Measurements from ENCODE around the gene STAG1. TPM values are rescaled to one million over a fixed set of nuclear protein-coding genes. Genes with fewer than 3 reads are reported as not detected.
"Not testable (repeated sequence)": the region's sequence is repeated elsewhere in the genome, so short reads cannot be mapped to it uniquely, and the experiment has no call there.

STAG1 gene
- polyA plus RNA-seq (2011; rRNA removed) (13.8 and 27.7 TPM in 2 replicates), polyA minus RNA-seq (2011; rRNA and poly(A)+ RNA removed) (19.2 and 22.0 TPM in 2 replicates)

GRCh38 chr3:136752172-136752421 is at the start of gene STAG1:
Gene STAG1, minus strand, starts transcription at chr3:136752378. Its CDS starts 121,480 bp downstream, at chr3:136630898.
- no peaks in the 10 kb centered on the region for H3K27me3 ChIP-seq (ENCODE audit: control insufficient read depth, insufficient read depth, low read length)
- peak; percentile 98 for TF ChIP-seq CTCF (IDR thresholded peaks at IDR 0.05; ENCODE audit: insufficient read depth, low read depth, low read length)
- POLR2A ChIA-PET: interaction anchor here (0.6 to 1.9 kb wide), 9 partner anchors 22 to 763 kb away, joined by 3 to 19 read pairs (median 6); partner anchors contain the start of gene MSL2
- H3K36me3 ChIP-seq (ENCODE audit: control insufficient read depth, insufficient read depth, low read length): no peaks in the 10 kb centered on the region
- peak within 1 kb of the TSS; percentile 81 for H3K4me3 ChIP-seq (ENCODE audit: low read depth, low read length)
- DNase-seq (ENCODE audit: low read depth): no peak
- CTCF ChIA-PET: interaction anchor here (0.6 to 2.6 kb wide), 65 partner anchors 11 to 846 kb away, joined by 3 to 55 read pairs (median 4); partner anchors contain the start of genes IL20RB, MSL2, NCK1 and PCCB

GRCh38 chr3:136801146-136801545 is 49.0 kb upstream of the STAG1 start:
- H3K36me3 ChIP-seq (ENCODE audit: control insufficient read depth, insufficient read depth, low read length); POLR2A ChIA-PET; H3K4me3 ChIP-seq (ENCODE audit: low read depth, low read length); CTCF ChIA-PET; DNase-seq (ENCODE audit: low read depth); H3K27me3 ChIP-seq (ENCODE audit: control insufficient read depth, insufficient read depth, low read length): not testable (repeated sequence)

- Histone ChIP-seq H3K27me3 (ENCODE audit: control insufficient read depth, insufficient read depth, low read length) (no peaks in the 10 kb centered on the region; the same call in 1 of the 2 replicates), H3K4me3 (ENCODE audit: low read depth, low read length) (no peak overlapping the region), H3K36me3 (ENCODE audit: control insufficient read depth, insufficient read depth, low read length) (no peaks in the 10 kb centered on the region)
- CTCF ChIA-PET: interaction anchor here (1.0 to 1.3 kb wide), 2 partner anchors 10 to 12 kb away, joined by 4 to 5 read pairs; no protein-coding TSS in a partner anchor
- no peak for TF ChIP-seq CTCF (IDR thresholded peaks at IDR 0.05; ENCODE audit: insufficient read depth, low read depth, low read length)
- POLR2A ChIA-PET: no interaction called here
- DNase-seq (ENCODE audit: low read depth): no peak
Measured at GRCh38 chr3:136792556-136793330, 40.6 kb upstream of the STAG1 start.

GRCh38 chr3:136790786-136791185 is 38.6 kb upstream of the STAG1 start:
- CTCF ChIA-PET: interaction anchor here (1.7 kb wide), 1 partner anchor 38 kb away, joined by 7 read pairs; the partner anchor contains the start of gene STAG1
- POLR2A ChIA-PET: no interaction called here

GRCh38 chr3:136789976-136790375 is 37.8 kb upstream of the STAG1 start:
- ChIA-PET CTCF (interaction anchor here (0.6 to 1.7 kb wide), 2 partner anchors 13 to 37 kb away, joined by 3 to 7 read pairs; partner anchors contain the start of gene STAG1), POLR2A (no interaction called here)
- Histone ChIP-seq H3K4me3 (ENCODE audit: low read depth, low read length) (no peak overlapping the region), H3K27me3 (ENCODE audit: control insufficient read depth, insufficient read depth, low read length) (no peaks in the 10 kb centered on the region; the same call in 1 of the 2 replicates), H3K36me3 (ENCODE audit: control insufficient read depth, insufficient read depth, low read length) (no peaks in the 10 kb centered on the region)
- DNase-seq (ENCODE audit: low read depth): no peak
- no peak for TF ChIP-seq CTCF (IDR thresholded peaks at IDR 0.05; ENCODE audit: insufficient read depth, low read depth, low read length)

More at GRCh38 chr3:136790786-136791185, 38.6 kb upstream of the STAG1 start:
- DNase-seq (ENCODE audit: low read depth): no peak
- no peak for TF ChIP-seq CTCF (IDR thresholded peaks at IDR 0.05; ENCODE audit: insufficient read depth, low read depth, low read length)
- H3K36me3 ChIP-seq (ENCODE audit: control insufficient read depth, insufficient read depth, low read length): no peaks in the 10 kb centered on the region
- no peaks in the 10 kb centered on the region; the same call in 1 of the 2 replicates for H3K27me3 ChIP-seq (ENCODE audit: control insufficient read depth, insufficient read depth, low read length)
- H3K4me3 ChIP-seq (ENCODE audit: low read depth, low read length): no peak overlapping the region

Data from BJ (cell line).